ENCODE data around the gene USP8.

Gene USP8

GRCh38 chr15:50543556-50543955 is 119.4 kb downstream of the USP8 start:
- no peak for DNase-seq (ENCODE audit: low spot score)

GRCh38 chr15:50544368-50544767 is 120.2 kb downstream of the USP8 start:
- no peak for DNase-seq (ENCODE audit: low spot score)

- DNase-seq (ENCODE audit: low spot score): no peak
These were observed 122.4 kb downstream of the USP8 start, which contains the start of gene USP50 for GRCh38 chr15:50546566-50546965. TSS of gene USP50 (minus strand) at chr15:50546666. CDS start at chr15:50546525, 141 bp downstream.

DNA sequence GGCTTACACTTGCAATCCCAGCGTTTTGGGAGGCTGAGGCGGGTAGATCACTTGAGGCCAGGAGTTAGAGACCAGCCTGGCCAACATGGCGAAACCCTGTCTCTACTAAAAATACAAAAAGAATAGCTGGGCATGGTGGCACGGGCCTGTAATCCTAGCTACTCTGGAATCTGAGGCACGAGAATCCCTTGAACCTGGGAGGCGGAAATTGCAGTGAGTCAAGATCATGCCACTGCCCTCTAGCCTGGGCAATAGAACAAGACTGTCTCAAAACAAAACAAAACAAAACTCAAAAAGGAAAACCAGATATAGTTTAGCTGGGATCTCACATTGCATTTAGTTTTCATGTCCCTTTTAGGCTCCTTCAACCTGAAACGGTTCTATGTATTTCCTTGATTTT is 125.1 kb downstream of the USP8 start:
- no peak for DNase-seq (ENCODE audit: low spot score)

DNA sequence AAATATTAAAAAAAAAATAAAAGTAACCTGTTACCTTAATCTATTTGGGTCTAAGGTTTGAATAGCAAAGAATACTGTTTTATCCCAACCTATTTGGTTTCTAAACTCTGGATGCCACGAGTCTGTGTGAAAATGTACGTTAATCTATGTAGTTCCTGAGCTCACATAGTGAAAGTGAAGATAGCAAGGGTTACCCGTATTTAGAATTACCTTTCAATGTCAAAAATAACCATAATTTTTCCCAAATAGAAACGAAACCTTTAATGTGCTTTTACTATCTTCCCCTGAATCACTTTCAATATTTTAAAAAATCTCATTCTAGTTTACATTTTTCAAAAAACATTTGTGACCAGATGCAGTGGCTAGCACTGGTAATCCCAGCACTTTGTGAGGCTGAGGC is 128.0 kb downstream of the USP8 start:
- DNase-seq (ENCODE audit: low spot score): no peak

DNA sequence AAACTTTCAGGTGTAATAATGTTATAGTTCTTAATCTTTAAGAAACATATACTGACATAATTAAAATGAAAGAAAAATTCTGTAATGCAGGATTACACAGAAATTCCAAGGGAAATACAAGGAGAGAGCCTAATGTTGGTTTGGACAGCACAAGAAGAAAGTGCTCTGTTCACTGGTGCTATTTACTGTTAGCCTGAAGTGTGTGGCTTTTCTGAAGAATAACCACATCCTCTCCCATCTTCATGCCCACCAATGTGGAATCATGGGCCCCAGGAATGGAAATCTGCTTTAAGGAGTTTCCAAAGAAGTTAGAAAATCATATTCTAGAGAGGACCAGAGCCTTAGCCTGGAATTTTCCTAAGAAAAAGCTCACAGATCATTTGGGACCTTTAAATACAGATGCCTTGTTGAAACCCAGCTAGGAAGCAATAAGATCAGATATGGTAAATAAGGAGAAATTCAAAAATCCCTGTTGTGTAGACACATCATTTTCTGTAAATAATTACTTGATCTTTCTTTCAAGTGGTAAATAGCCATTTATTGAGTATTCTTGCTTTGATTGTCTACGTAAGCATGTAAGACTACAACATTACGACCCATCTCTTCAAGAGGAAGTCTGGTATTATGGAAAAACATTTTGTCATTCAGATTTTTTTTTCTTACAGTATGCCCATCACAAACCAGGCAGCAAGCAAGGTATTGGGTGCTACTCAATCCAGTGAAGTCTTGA is 132.6 kb downstream of the USP8 start:
- no peak for DNase-seq (ENCODE audit: low spot score)

GRCh38 chr15:50558012-50558411 is 133.8 kb downstream of the USP8 start:
- DNase-seq (ENCODE audit: low spot score): no peak

GRCh38 chr15:50562735-50563640 is 138.8 kb downstream of the USP8 start:
- DNase-seq (ENCODE audit: low spot score): no peak

DNA sequence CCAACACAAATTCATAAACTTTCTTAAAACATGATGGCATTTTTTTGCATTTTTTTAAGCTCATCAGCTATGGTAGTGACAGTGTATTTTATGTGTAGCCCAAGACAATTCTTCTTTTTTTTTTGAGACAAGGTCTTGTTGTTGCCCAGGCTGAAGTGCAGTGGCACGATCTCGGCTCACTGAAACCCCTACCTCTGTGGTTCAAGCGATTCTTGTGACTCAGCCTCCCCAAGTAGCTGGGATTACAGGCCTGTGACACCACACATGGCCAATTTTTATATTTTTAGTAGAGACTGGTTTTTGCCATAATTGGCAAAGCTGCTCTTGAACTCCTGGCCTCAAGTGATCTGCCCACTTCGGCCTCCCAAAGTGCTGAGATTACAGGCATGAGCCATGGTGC is 139.6 kb downstream of the USP8 start:
- no peak for DNase-seq (ENCODE audit: low spot score)
